OCI-LY7 (cell line): ENCODE measurements around the gene STARD9. TPM values are rescaled to one million over a fixed set of nuclear protein-coding genes. Genes with fewer than 3 reads are reported as not detected.

Source experiments
- BruUV-seq: library from RNA; stranded (reverse); fragments of 400-500 nt; replicated peaks from 2 replicates; lab custom pipeline; 2021; lab: Mats Ljungman, UMichigan
- CTCF ChIA-PET: fragments of 300-600 bp; sonication (Branson Sonifier 250); formaldehyde crosslinking; loops from one replicate; lab custom pipeline; 2022; ENCODE audit warnings: antibody characterized with exemption; ENCODE audit not compliant: unreplicated experiment; lab: Charles Lee
- POLR2A ChIA-PET: fragments of 300-600 bp; sonication (Branson Sonifier 250); formaldehyde crosslinking; loops from one replicate; lab custom pipeline; 2022; ENCODE audit warnings: antibody characterized with exemption; lab: Charles Lee
- DNase-seq: peaks from one replicate; pipeline ENCODE4 v3.0.0-alpha.2; 2015; ENCODE audit warnings: low spot score
- H2AFZ ChIP-seq: fragments of 200-600 bp; sonication (generic), shearing (Covaris generic); 2 replicates; pipeline ENCODE4 v1.6.1; 2014; ENCODE audit warnings: mild to moderate bottlenecking, antibody characterized with exemption, low read length, moderate library complexity
- H3K27ac ChIP-seq: fragments of 200-600 bp; sonication (generic); 2 replicates; pipeline ENCODE4 v1.5.1; 2014; ENCODE audit warnings: mixed run types, low read depth, mild to moderate bottlenecking, moderate library complexity, low read length, inconsistent platforms; ENCODE audit not compliant: poor library complexity, severe bottlenecking
- H3K36me3 ChIP-seq: fragments of 200-600 bp; sonication (generic); 2 replicates; pipeline ENCODE4 v1.6.1; 2014; ENCODE audit warnings: mild to moderate bottlenecking, antibody characterized with exemption, low read length, moderate library complexity, mixed read lengths; ENCODE audit not compliant: insufficient read depth
- H3K4me1 ChIP-seq: fragments of 200-600 bp; sonication (generic); 2 replicates; pipeline ENCODE4 v1.5.1; 2014; ENCODE audit warnings: mild to moderate bottlenecking, low read length; ENCODE audit not compliant: insufficient read depth, poor library complexity, severe bottlenecking
- H3K4me2 ChIP-seq: fragments of 200-600 bp; sonication (generic); 2 replicates; pipeline ENCODE4 v1.6.1; 2014; ENCODE audit warnings: mild to moderate bottlenecking, low read length
- H3K4me3 ChIP-seq: fragments of 200-600 bp; sonication (generic); 2 replicates; pipeline ENCODE4 v1.5.1; 2014; ENCODE audit warnings: mild to moderate bottlenecking, low read depth, low read length; ENCODE audit not compliant: poor library complexity, severe bottlenecking
- H3K79me2 ChIP-seq: fragments of 200-600 bp; sonication (generic); 2 replicates; pipeline ENCODE4 v1.6.1; 2016; ENCODE audit warnings: low read depth, mild to moderate bottlenecking, low read length, moderate library complexity, mixed read lengths; ENCODE audit not compliant: insufficient read depth
- H3K9me2 ChIP-seq: fragments of 200-600 bp; sonication (generic); 2 replicates; pipeline ENCODE4 v1.6.1; 2016; ENCODE audit warnings: mild to moderate bottlenecking, low read length, mixed read lengths; ENCODE audit not compliant: insufficient read depth
- H3K9me3 ChIP-seq: fragments of 200-600 bp; sonication (generic); 2 replicates; pipeline ENCODE4 v1.6.1; 2014; ENCODE audit warnings: mild to moderate bottlenecking, mixed run types, low read length, mixed read lengths
- H4K20me1 ChIP-seq: fragments of 200-600 bp; sonication (generic); 2 replicates; pipeline ENCODE4 v1.6.1; 2014; ENCODE audit warnings: mild to moderate bottlenecking, antibody characterized with exemption, low read length, moderate library complexity, mixed read lengths; ENCODE audit not compliant: insufficient read depth
- CTCF ChIP-seq: fragments of 200-600 bp; sonication (generic); conservative IDR thresholded peaks from 2 replicates; pipeline ENCODE4 v1.5.1; 2014; ENCODE audit warnings: mild to moderate bottlenecking, antibody characterized with exemption, low read length, moderate library complexity, mixed read lengths
- EZH2phosphoT487 ChIP-seq: fragments of 200-600 bp; sonication (generic); IDR thresholded peaks from 2 replicates; pipeline ENCODE4 v1.6.1; 2018; ENCODE audit warnings: low read depth, borderline replicate concordance, mild to moderate bottlenecking, mixed run types, antibody characterized with exemption, low read length, moderate library complexity, mixed read lengths
- intact Hi-C: fragments of 100-400 bp; cut with micrococcal nuclease; formaldehyde crosslinking; loops from one replicate; pipeline ENCODE4 v1.10.0; 2022; ENCODE audit not compliant: unreplicated experiment
- total RNA-seq, 2 experiments: library from RNA; depleted of rRNA in 1 of 2; stranded (reverse); fragments of >200 nt in 1 of 2; shearing (Covaris generic) in 1 of 2; gene quantifications; 2 replicates each; pipeline ENCODE4 v1.2.3, GENCODE V29; 2014 to 2022

STARD9 gene
- total RNA-seq, 2 experiments from 2014 or later, result 8.9 to 15.3 TPM

- peak; percentile 29 for DNase-seq
- H3K4me1 ChIP-seq, result peaks cover 44% of the 10 kb centered on the region
- H2AFZ ChIP-seq, result no peak overlapping the region
- no TSS peak for BruUV-seq
- intact Hi-C loops, result loop anchor here (5.0 kb wide), 2 partner anchors 75 to 340 kb away; no protein-coding TSS in a partner anchor
- H3K9me3 ChIP-seq, result no peaks in the 10 kb centered on the region; the same call in 1 of the 2 replicates
- POLR2A ChIA-PET, result no interaction called here
- TF ChIP-seq CTCF (no peak), EZH2phosphoT487 (no peak)
- no peaks in the 10 kb centered on the region for H4K20me1 ChIP-seq
- H3K4me3 ChIP-seq, result no peak overlapping the region
- peaks cover 11% of the 10 kb centered on the region; the same call in 1 of the 2 replicates for H3K79me2 ChIP-seq
- H3K36me3 ChIP-seq, result no peaks in the 10 kb centered on the region; the same call in 1 of the 2 replicates
- H3K27ac ChIP-seq, result no peak overlapping the region
- CTCF ChIA-PET, result no interaction called here
- H3K9me2 ChIP-seq, result no peaks in the 10 kb centered on the region
- peak overlapping the region; percentile 78; the same call in 1 of the 2 replicates for H3K4me2 ChIP-seq
These were observed 2.2 kb downstream of the STARD9 start for GRCh38 chr15:42577514-42578031.

- Histone ChIP-seq H3K9me3 (no peaks in the 10 kb centered on the region; the same call in 1 of the 2 replicates), H3K9me2 (no peaks in the 10 kb centered on the region), H3K4me1 (peaks cover 59% of the 10 kb centered on the region), H3K27ac (no peak overlapping the region), H3K4me3 (no peak overlapping the region), H3K36me3 (no peaks in the 10 kb centered on the region; the same call in 1 of the 2 replicates), H4K20me1 (no peaks in the 10 kb centered on the region), H3K79me2 (peaks cover 11% of the 10 kb centered on the region; the same call in 1 of the 2 replicates), H3K4me2 (0 out of 2 replicates have a peak overlapping the region, but pooled peaks have one; percentile 1), H2AFZ (no peak overlapping the region)
- intact Hi-C loops, result loop anchor here (5.0 kb wide), 2 partner anchors 73 to 338 kb away; no protein-coding TSS in a partner anchor
- CTCF ChIA-PET, result no interaction called here
- POLR2A ChIA-PET, result interaction anchor here (0.6 to 0.7 kb wide), 3 partner anchors 9 to 339 kb away, joined by 3 to 11 read pairs (median 3); no protein-coding TSS in a partner anchor
- DNase-seq, result no peak
- no TSS peak for BruUV-seq
- TF ChIP-seq CTCF, result no peak
- no peak for TF ChIP-seq EZH2phosphoT487
These were observed 3.7 kb downstream of the STARD9 start for GRCh38 chr15:42578984-42579537.
